Mucosa of descending colon (tissue), 3 donors: ENCODE data around the gene RAD51AP2. TPM values are rescaled to one million over a fixed set of nuclear protein-coding genes. Genes with fewer than 3 reads are reported as not detected.

ENCODE experiments used
- ATAC-seq: fragments of 200-7000 bp; cut with Tn5 transposase; one replicate; pipeline ENCODE4 v1.9.1; 2020; ENCODE audit warnings: mild to moderate bottlenecking, moderate library complexity
- DNase-seq, 3 donors: peaks; one replicate each; pipeline ENCODE4 v3.0.0-alpha.2; 2020
- H3K36me3 ChIP-seq: fragments of 200-600 bp; one replicate; pipeline ENCODE4 v1.8.0; 2021; ENCODE audit warnings: low read depth, mild to moderate bottlenecking
- H3K4me1 ChIP-seq: fragments of 200-600 bp; one replicate; pipeline ENCODE4 v1.8.0; 2021; ENCODE audit warnings: low read depth, mild to moderate bottlenecking
- H3K4me3 ChIP-seq: fragments of 200-600 bp; one replicate; pipeline ENCODE4 v1.8.0; 2021; ENCODE audit warnings: mild to moderate bottlenecking
- H3K9me3 ChIP-seq: fragments of 200-600 bp; one replicate; pipeline ENCODE4 v1.8.0; 2021; ENCODE audit warnings: mild to moderate bottlenecking
- intact Hi-C, 2 donors: fragments of 100-400 bp; cut with DNase I in 1 of 2; cut with micrococcal nuclease in 1 of 2; formaldehyde crosslinking; loops; one replicate each; pipeline versions ENCODE4 v1.11.0 to v1.11.1; 2022; cut with DNase I, micrococcal nuclease
- total RNA-seq, 3 donors: library from RNA; stranded (reverse); fragmentation: NEBNext Ultra II Directional in 2 of 3; extraction: Animal tissue kit (Norgen Biotek cat#: 25700) in 2 of 3; gene quantifications; one replicate each; pipeline versions ENCODE4 v1.2.1 to v1.2.4, GENCODE V29; 2021 to 2023
- TF ChIP-seq, protein P1 (sequence below): fragments of 200-600 bp; IDR thresholded peaks from one replicate; pipeline ENCODE4 v1.8.0; 2022; ENCODE audit warnings: antibody characterized with exemption, mild to moderate bottlenecking
- donor health status: DM: no; HTN: no; CAD: no; lungs with moderate emphysema.
- donor health status: DM: no; HTN: no; CAD: no.
- donor health status: DM: no; HTN: yes; CAD: no.

Gene RAD51AP2
- total RNA-seq, 3 donors from 2014 or later: 0.09 TPM; not detected in 2

DNA sequence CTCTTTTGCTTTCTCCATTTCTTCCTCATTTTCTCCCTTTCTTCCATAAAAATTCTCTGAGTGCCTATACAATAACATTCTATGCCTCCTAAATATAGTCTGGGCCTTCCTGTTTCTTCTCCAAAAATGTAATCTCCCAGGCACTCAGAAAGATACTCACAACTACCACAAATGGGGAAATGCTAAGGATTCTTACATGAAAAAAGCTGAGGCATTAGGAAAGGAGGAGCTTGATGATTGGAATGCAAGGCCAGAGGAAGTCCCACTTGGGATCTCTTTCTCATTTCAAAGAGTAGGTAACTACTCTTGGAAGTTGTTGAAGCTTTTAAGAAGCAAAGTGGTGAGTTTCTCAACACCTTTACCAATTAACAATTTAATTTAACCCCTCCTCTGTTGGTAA, 25.6 kb upstream of the RAD51AP2 start:
- TF ChIP-seq, protein P1, sequence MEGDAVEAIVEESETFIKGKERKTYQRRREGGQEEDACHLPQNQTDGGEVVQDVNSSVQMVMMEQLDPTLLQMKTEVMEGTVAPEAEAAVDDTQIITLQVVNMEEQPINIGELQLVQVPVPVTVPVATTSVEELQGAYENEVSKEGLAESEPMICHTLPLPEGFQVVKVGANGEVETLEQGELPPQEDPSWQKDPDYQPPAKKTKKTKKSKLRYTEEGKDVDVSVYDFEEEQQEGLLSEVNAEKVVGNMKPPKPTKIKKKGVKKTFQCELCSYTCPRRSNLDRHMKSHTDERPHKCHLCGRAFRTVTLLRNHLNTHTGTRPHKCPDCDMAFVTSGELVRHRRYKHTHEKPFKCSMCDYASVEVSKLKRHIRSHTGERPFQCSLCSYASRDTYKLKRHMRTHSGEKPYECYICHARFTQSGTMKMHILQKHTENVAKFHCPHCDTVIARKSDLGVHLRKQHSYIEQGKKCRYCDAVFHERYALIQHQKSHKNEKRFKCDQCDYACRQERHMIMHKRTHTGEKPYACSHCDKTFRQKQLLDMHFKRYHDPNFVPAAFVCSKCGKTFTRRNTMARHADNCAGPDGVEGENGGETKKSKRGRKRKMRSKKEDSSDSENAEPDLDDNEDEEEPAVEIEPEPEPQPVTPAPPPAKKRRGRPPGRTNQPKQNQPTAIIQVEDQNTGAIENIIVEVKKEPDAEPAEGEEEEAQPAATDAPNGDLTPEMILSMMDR: no peak
- no peak for DNase-seq
- no peaks in the 10 kb centered on the region for H3K9me3 ChIP-seq
- peaks cover 3% of the 10 kb centered on the region for H3K4me1 ChIP-seq
- H3K4me3 ChIP-seq: no peak overlapping the region
- no peaks in the 10 kb centered on the region for H3K36me3 ChIP-seq
- no peak for ATAC-seq
- intact Hi-C loops: no loop called here

DNA sequence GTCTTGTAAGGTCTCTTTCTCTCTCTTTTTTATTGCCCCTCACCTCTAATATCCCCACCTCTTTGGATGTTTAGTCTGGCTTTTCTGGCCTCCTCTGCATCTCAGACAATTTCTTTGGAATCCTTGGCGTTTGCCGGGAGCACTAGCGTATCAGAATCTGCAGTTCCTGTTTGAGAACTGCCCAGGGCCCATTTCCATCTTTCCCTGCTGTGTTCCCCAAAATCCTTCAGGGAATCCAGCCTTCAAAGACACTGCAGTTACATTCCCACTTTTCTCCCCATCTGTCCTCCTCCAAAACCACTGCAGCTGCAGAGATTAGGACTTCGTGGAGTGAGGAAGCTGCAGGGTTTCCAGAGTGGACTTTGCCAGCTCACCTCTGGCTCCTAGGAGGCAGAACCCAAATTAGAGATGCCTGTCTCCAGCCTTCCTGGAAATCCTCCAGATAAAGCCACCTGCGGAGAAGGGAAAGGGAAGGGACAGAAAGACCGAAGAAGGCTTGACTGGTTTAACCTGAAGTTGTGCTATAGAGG, 25.0 kb upstream of the RAD51AP2 start:
- DNase-seq (peak in 2 of 3 donors; percentile 16 to 22), ATAC-seq (no peak)
- intact Hi-C loops: no loop called here
- Histone ChIP-seq H3K9me3 (no peaks in the 10 kb centered on the region), H3K36me3 (no peaks in the 10 kb centered on the region), H3K4me3 (no peak overlapping the region), H3K4me1 (peaks cover 3% of the 10 kb centered on the region)
- TF ChIP-seq, protein P1: no peak

DNA sequence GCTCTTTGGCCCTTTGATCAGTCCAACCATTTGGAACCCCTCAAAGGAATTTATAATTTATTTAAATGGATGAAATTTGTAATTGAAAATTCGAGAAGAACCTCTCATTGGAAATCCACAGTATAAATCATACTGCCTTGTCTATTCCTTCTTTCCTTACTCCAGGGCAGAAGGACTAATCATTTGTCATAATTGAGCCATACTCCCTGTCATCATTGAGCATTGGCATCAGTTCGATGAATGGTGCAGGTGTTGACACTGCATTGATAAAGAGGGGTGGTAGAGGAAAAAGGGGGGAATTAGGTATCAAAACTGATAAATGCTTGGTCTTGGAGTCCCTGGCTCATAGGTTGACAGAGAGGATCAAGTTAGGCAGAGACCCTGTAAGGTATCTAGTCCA, 24.2 kb upstream of the RAD51AP2 start:
- no peak for ATAC-seq
- DNase-seq: no peak
- H3K9me3 ChIP-seq: no peaks in the 10 kb centered on the region
- H3K4me1 ChIP-seq: peaks cover 3% of the 10 kb centered on the region
- H3K36me3 ChIP-seq: no peaks in the 10 kb centered on the region
- H3K4me3 ChIP-seq: no peak overlapping the region
- TF ChIP-seq, protein P1: no peak
- intact Hi-C loops: no loop called here

DNA sequence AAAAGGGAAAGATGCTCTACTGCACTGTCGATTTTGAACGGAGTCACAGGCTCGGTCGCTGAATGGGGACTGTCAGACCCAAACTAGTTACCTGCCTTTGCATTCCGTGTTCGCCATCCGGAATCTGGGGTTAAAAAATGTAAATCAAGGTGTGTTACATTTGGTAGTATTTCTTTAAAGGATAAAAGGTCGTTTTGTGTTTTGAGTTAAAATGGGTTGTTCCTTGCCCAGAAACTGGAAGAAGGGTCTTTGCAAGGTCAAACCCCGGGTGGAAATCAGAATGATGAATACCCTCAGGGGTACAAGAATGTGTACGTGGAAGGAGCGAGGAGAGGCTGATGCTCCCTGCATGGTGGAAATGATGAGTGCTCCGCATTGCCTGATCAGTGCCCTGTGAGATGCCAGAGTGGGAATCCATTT, 23.3 kb upstream of the RAD51AP2 start:
- DNase-seq (no peak), ATAC-seq (no peak)
- TF ChIP-seq, protein P1: no peak
- H3K4me3 ChIP-seq: no peak overlapping the region
- peaks cover 3% of the 10 kb centered on the region for H3K4me1 ChIP-seq
- H3K9me3 ChIP-seq: no peaks in the 10 kb centered on the region
- no peaks in the 10 kb centered on the region for H3K36me3 ChIP-seq
- intact Hi-C loops: no loop called here

DNA sequence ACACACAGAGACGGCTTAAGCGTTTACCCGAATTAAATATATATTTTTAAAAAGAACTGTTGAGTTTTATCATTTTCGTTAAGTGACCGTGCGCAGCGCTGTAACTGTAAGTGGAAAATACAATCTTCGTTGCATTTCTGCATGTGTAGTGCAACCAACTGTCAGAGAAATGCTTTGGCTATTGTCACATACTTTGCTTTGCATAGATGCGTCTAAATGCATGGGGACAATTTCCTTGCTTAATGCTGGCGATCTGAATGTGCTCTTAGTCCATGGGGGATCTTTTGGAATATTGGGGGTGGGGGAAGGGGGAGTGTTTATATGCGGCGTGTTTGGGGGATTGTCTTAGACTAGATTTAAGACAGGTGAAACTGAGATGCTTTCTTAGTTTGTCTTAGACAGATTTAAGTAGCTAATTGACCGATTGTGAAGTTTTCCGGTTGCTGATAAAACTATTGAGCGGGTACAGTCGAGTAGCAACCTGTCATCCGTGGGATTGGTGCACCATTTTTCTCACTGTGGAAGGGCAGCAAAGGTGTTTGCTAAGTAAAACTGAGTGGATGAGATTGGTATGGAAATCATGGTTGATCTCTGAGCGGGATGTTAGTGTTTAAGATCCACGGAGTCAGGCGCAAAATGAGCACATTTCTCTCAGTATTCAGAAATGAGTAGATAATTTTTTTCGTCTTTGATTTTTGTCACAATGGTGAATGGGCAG, 22.7 kb upstream of the RAD51AP2 start:
- Histone ChIP-seq H3K9me3 (no peaks in the 10 kb centered on the region), H3K4me3 (peak overlapping the region; percentile 16), H3K36me3 (no peaks in the 10 kb centered on the region), H3K4me1 (peaks cover 3% of the 10 kb centered on the region)
- TF ChIP-seq, protein P1: no peak
- ATAC-seq (no peak), DNase-seq (no peak)
- intact Hi-C loops: no loop called here
